Skeletal muscle satellite cell (primary cell): ENCODE measurements around the gene DDAH2.
A peak's percentile ranks its signal among the peaks of the same experiment; 100 is the strongest.

Source experiments
- H3K27me3 ChIP-seq: 2 replicates; pipeline ENCODE4 v1.7.0; 2013; ENCODE audit warnings: low read length; ENCODE audit not compliant: control insufficient read depth, insufficient read depth
- H3K36me3 ChIP-seq: 2 replicates; pipeline ENCODE4 v1.7.0; 2013; ENCODE audit warnings: mild to moderate bottlenecking, control low read depth, low read length; ENCODE audit not compliant: insufficient read depth
- H3K4me1 ChIP-seq: 2 replicates; pipeline ENCODE4 v1.7.0; 2013; ENCODE audit warnings: low read length; ENCODE audit not compliant: control insufficient read depth, insufficient read depth
- H3K4me2 ChIP-seq: 2 replicates; pipeline ENCODE4 v1.7.0; 2013; ENCODE audit warnings: mild to moderate bottlenecking, low read length
- H3K4me3 ChIP-seq: 2 replicates; pipeline ENCODE4 v1.7.0; 2013; ENCODE audit warnings: low read length
- H3K9ac ChIP-seq: 2 replicates; pipeline ENCODE4 v1.7.0; 2013; ENCODE audit warnings: mild to moderate bottlenecking, low read depth, low read length, moderate library complexity
- H3K9me3 ChIP-seq: replicated peaks from 2 replicates; pipeline ENCODE4 v1.7.0; 2013; ENCODE audit warnings: mild to moderate bottlenecking, control low read depth, low read length

The DDAH2 gene

GRCh38 chr6:31706599-31706998 is 22.5 kb downstream of the DDAH2 start, which contains the start of gene LY6G6F:
LY6G6F (plus strand) TSS chr6:31706866; CDS start chr6:31706907, 41 bp downstream.
- Histone ChIP-seq H3K27me3 (no peaks in the 10 kb centered on the region), H3K4me2 (no peak within 1 kb of the TSS)

GRCh38 chr6:31705931-31706330 is 23.2 kb downstream of the DDAH2 start:
- H3K9me3 ChIP-seq, result no peaks in the 10 kb centered on the region

More at GRCh38 chr6:31706599-31706998, 22.5 kb downstream of the DDAH2 start, which contains the start of gene LY6G6F:
- no peak within 1 kb of the TSS for H3K9ac ChIP-seq
- H3K4me1 ChIP-seq, result peaks cover 15% of the 10 kb centered on the region
- H3K36me3 ChIP-seq, result no peaks in the 10 kb centered on the region
- no peak within 1 kb of the TSS for H3K4me3 ChIP-seq
- H3K9me3 ChIP-seq, result no peaks in the 10 kb centered on the region

GRCh38 chr6:31702819-31703716 is 26.0 kb downstream of the DDAH2 start, which contains the start of gene ABHD16A:
ABHD16A (minus strand) TSS chr6:31703324; CDS start chr6:31703281, 43 bp downstream.
- Histone ChIP-seq H3K4me1 (peaks cover 21% of the 10 kb centered on the region), H3K36me3 (peaks cover 4% of the 10 kb centered on the region), H3K9me3 (no peaks in the 10 kb centered on the region), H3K9ac (peak within 1 kb of the TSS; percentile 95), H3K4me2 (peak within 1 kb of the TSS; percentile 80), H3K27me3 (no peaks in the 10 kb centered on the region), H3K4me3 (peak within 1 kb of the TSS; percentile 91)

More at GRCh38 chr6:31705931-31706330, 23.2 kb downstream of the DDAH2 start:
- Histone ChIP-seq H3K27me3 (no peaks in the 10 kb centered on the region), H3K4me3 (no peak overlapping the region), H3K4me2 (no peak overlapping the region), H3K36me3 (no peaks in the 10 kb centered on the region), H3K4me1 (peaks cover 21% of the 10 kb centered on the region), H3K9ac (no peak overlapping the region)

GRCh38 chr6:31702405-31702818 is 26.7 kb downstream of the DDAH2 start:
- Histone ChIP-seq H3K4me1 (peaks cover 24% of the 10 kb centered on the region), H3K4me3 (peak overlapping the region; percentile 91), H3K4me2 (peak overlapping the region; percentile 80), H3K9ac (peak overlapping the region; percentile 95), H3K9me3 (no peaks in the 10 kb centered on the region), H3K27me3 (no peaks in the 10 kb centered on the region), H3K36me3 (peaks cover 4% of the 10 kb centered on the region)

- H3K36me3 ChIP-seq, result peaks cover 6% of the 10 kb centered on the region
- peak overlapping the region; percentile 80 for H3K4me2 ChIP-seq
- peak overlapping the region; percentile 95 for H3K9ac ChIP-seq
- H3K4me3 ChIP-seq, result peak overlapping the region; percentile 91
- H3K4me1 ChIP-seq, result peaks cover 24% of the 10 kb centered on the region
- H3K27me3 ChIP-seq, result no peaks in the 10 kb centered on the region
- no peaks in the 10 kb centered on the region for H3K9me3 ChIP-seq
Measured at GRCh38 chr6:31701666-31702404, 27.3 kb downstream of the DDAH2 start.

- Histone ChIP-seq H3K36me3 (peaks cover 10% of the 10 kb centered on the region), H3K9me3 (no peaks in the 10 kb centered on the region), H3K4me1 (peaks cover 24% of the 10 kb centered on the region), H3K4me3 (no peak overlapping the region), H3K27me3 (no peaks in the 10 kb centered on the region), H3K4me2 (peak overlapping the region; percentile 80), H3K9ac (peak overlapping the region; percentile 13)
Measured at GRCh38 chr6:31700740-31701401, 28.2 kb downstream of the DDAH2 start.

- no peaks in the 10 kb centered on the region for H3K27me3 ChIP-seq
- peaks cover 16% of the 10 kb centered on the region for H3K4me1 ChIP-seq
- no peak overlapping the region for H3K9ac ChIP-seq
- no peak overlapping the region for H3K4me3 ChIP-seq
- no peaks in the 10 kb centered on the region for H3K9me3 ChIP-seq
- H3K4me2 ChIP-seq, result no peak overlapping the region
- H3K36me3 ChIP-seq, result peaks cover 28% of the 10 kb centered on the region
Measured at GRCh38 chr6:31697555-31697954, 31.5 kb downstream of the DDAH2 start.

GRCh38 chr6:31693535-31693934 is 35.6 kb downstream of the DDAH2 start:
- Histone ChIP-seq H3K9me3 (no peaks in the 10 kb centered on the region), H3K9ac (no peak overlapping the region), H3K36me3 (peaks cover 56% of the 10 kb centered on the region), H3K4me2 (no peak overlapping the region), H3K4me3 (no peak overlapping the region), H3K27me3 (no peaks in the 10 kb centered on the region), H3K4me1 (peaks cover 2% of the 10 kb centered on the region)

- no peaks in the 10 kb centered on the region for H3K9me3 ChIP-seq
- H3K4me2 ChIP-seq, result no peak overlapping the region
- no peak overlapping the region for H3K4me3 ChIP-seq
- H3K36me3 ChIP-seq, result peaks cover 63% of the 10 kb centered on the region
- no peaks in the 10 kb centered on the region for H3K27me3 ChIP-seq
- H3K9ac ChIP-seq, result no peak overlapping the region
- H3K4me1 ChIP-seq, result peaks cover 2% of the 10 kb centered on the region
Measured at GRCh38 chr6:31692886-31693285, 36.2 kb downstream of the DDAH2 start.

GRCh38 chr6:31692353-31692752 is 36.7 kb downstream of the DDAH2 start:
- Histone ChIP-seq H3K4me2 (no peak overlapping the region), H3K4me1 (no peaks in the 10 kb centered on the region), H3K9me3 (no peaks in the 10 kb centered on the region), H3K36me3 (peaks cover 68% of the 10 kb centered on the region), H3K27me3 (no peaks in the 10 kb centered on the region), H3K9ac (no peak overlapping the region), H3K4me3 (no peak overlapping the region)

- no peaks in the 10 kb centered on the region for H3K4me1 ChIP-seq
- H3K4me3 ChIP-seq, result no peak overlapping the region
- no peaks in the 10 kb centered on the region for H3K27me3 ChIP-seq
- H3K36me3 ChIP-seq, result peaks cover 72% of the 10 kb centered on the region
- no peak overlapping the region for H3K9ac ChIP-seq
- H3K9me3 ChIP-seq, result no peaks in the 10 kb centered on the region
- no peak overlapping the region for H3K4me2 ChIP-seq
Measured at GRCh38 chr6:31691564-31692108, 37.5 kb downstream of the DDAH2 start.
